A549 (cell line): ENCODE data around the gene FRMD3.

Source experiments
- BHLHE40 ChIP-seq: IDR thresholded peaks from 2 replicates; pipeline ENCODE4 v1.6.1; 2012; ENCODE audit warnings: low read depth, low read length, inconsistent platforms
- CEBPB ChIP-seq, 2 experiments: fragments of >200 bp in 1 of 2; sonication (Bioruptor Twin) in 1 of 2; formaldehyde crosslinking in 1 of 2; IDR thresholded peaks; 2 replicates each; pipeline ENCODE4 v1.6.1; 2012 to 2016
- CHD4 ChIP-seq: fragments of 200-600 bp; sonication (generic); IDR thresholded peaks from 2 replicates; pipeline ENCODE4 v1.6.1; 2016; ENCODE audit warnings: antibody characterized with exemption, mild to moderate bottlenecking, borderline replicate concordance
- EP300 ChIP-seq, 2 experiments: fragments of >200 bp; sonication (Bioruptor Twin); formaldehyde crosslinking; IDR thresholded peaks; 2 replicates in 1 of 2; 3 replicates in 1 of 2; pipeline ENCODE4 v1.6.1; 2016 to 2017
- MYC ChIP-seq: IDR thresholded peaks from 2 replicates; pipeline ENCODE4 v1.6.1; 2012; ENCODE audit warnings: mild to moderate bottlenecking, inconsistent platforms, low read length, improper control_type of control experiment, borderline replicate concordance
- POLR2A ChIP-seq: IDR thresholded peaks from 2 replicates; pipeline ENCODE4 v1.6.1; 2012; ENCODE audit warnings: mild to moderate bottlenecking, low read length
- RAD21 ChIP-seq, 2 experiments: fragments of >200 bp in 1 of 2; sonication (Bioruptor Twin) in 1 of 2; formaldehyde crosslinking in 1 of 2; IDR thresholded peaks in 1 of 2; conservative IDR thresholded peaks in 1 of 2; 2 replicates in 1 of 2; 3 replicates in 1 of 2; pipeline ENCODE4 v1.6.1; 2012 to 2018; ENCODE audit warnings: inconsistent platforms in 1 of 2
- RCOR1 ChIP-seq: fragments of 150-350 bp; IDR thresholded peaks from 2 replicates; pipeline ENCODE4 v1.6.1; 2014; ENCODE audit warnings: antibody characterized with exemption, low read length, low read depth
- RFX5 ChIP-seq: fragments of 450-650 bp; IDR thresholded peaks from 2 replicates; pipeline ENCODE4 v1.7.1; 2014; ENCODE audit warnings: antibody characterized with exemption, mild to moderate bottlenecking, moderate library complexity
- RNF2 ChIP-seq: fragments of 200-600 bp; sonication (generic); IDR thresholded peaks from 2 replicates; pipeline ENCODE4 v1.6.1; 2016; ENCODE audit warnings: low read depth, mild to moderate bottlenecking, antibody characterized with exemption, moderate library complexity, borderline replicate concordance
- TF ChIP-seq, protein P1 (sequence below): fragments of >200 bp; sonication (Bioruptor Twin); formaldehyde crosslinking; IDR thresholded peaks from 3 replicates; pipeline ENCODE4 v1.5.1; 2016
- TF ChIP-seq, protein P2 (sequence below): IDR thresholded peaks from 2 replicates; pipeline ENCODE4 v1.6.1; 2012
- TF ChIP-seq, protein P3 (sequence below): IDR thresholded peaks from 2 replicates; pipeline ENCODE4 v1.6.1; 2012

DNA sequence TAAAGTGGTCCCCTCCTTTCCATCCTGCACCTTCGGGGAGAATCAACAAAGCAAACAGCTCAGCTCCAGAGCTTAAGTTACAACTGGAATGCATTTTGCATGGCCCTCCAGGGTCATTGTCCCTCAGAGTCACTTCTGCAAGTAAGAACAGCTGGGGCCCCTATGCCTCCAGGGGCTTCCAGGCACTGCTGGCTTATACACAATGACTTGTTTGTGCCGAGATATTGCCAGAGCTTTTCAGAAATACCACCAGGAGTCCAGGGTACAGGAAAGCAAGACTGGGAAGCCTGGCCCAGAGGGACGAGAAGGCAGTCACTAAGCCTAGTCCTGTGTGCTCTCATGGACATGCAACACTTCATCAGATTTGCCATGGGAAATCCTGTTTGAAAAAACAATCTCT, 11.3 kb downstream of the FRMD3 start:
- TF ChIP-seq, protein P1, sequence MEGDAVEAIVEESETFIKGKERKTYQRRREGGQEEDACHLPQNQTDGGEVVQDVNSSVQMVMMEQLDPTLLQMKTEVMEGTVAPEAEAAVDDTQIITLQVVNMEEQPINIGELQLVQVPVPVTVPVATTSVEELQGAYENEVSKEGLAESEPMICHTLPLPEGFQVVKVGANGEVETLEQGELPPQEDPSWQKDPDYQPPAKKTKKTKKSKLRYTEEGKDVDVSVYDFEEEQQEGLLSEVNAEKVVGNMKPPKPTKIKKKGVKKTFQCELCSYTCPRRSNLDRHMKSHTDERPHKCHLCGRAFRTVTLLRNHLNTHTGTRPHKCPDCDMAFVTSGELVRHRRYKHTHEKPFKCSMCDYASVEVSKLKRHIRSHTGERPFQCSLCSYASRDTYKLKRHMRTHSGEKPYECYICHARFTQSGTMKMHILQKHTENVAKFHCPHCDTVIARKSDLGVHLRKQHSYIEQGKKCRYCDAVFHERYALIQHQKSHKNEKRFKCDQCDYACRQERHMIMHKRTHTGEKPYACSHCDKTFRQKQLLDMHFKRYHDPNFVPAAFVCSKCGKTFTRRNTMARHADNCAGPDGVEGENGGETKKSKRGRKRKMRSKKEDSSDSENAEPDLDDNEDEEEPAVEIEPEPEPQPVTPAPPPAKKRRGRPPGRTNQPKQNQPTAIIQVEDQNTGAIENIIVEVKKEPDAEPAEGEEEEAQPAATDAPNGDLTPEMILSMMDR: no peak
- TF ChIP-seq, protein P2, sequence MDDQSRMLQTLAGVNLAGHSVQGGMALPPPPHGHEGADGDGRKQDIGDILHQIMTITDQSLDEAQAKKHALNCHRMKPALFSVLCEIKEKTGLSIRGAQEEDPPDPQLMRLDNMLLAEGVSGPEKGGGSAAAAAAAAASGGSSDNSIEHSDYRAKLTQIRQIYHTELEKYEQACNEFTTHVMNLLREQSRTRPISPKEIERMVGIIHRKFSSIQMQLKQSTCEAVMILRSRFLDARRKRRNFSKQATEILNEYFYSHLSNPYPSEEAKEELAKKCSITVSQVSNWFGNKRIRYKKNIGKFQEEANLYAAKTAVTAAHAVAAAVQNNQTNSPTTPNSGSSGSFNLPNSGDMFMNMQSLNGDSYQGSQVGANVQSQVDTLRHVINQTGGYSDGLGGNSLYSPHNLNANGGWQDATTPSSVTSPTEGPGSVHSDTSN: no peak
- TF ChIP-seq RAD21 (conservative IDR thresholded peaks at IDR 0.05 in 1 of 2, IDR thresholded peaks at IDR 0.05 in 1 of 2) (no peak), EP300 (IDR thresholded peaks at IDR 0.05) (no peak), RFX5 (no peak), RNF2 (no peak), RCOR1 (no peak), CEBPB (IDR thresholded peaks at IDR 0.05) (no peak), MYC (no peak), CHD4 (no peak), BHLHE40 (no peak), POLR2A (no peak)
- TF ChIP-seq, protein P3, sequence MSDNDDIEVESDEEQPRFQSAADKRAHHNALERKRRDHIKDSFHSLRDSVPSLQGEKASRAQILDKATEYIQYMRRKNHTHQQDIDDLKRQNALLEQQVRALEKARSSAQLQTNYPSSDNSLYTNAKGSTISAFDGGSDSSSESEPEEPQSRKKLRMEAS: no peak
